Choroid plexus epithelial cell (primary cell): ENCODE results near the gene NR2F1-AS1.
"Not testable (repeated sequence)": the region's sequence is repeated elsewhere in the genome, so short reads cannot be mapped to it uniquely, and the experiment has no call there.

ENCODE experiments used
- DNase-seq: peaks from one replicate; pipeline ENCODE4 v3.0.0-alpha.2; 2010; ENCODE audit warnings: low read depth
- H3K4me3 ChIP-seq: 2 replicates; pipeline ENCODE4 v1.5.1; 2011; ENCODE audit warnings: low read depth, mild to moderate bottlenecking, control low read depth, low read length, moderate library complexity
- CTCF ChIP-seq: conservative IDR thresholded peaks from 2 replicates; pipeline ENCODE4 v1.5.1; 2011; ENCODE audit warnings: low read depth, mild to moderate bottlenecking, control low read depth, inconsistent platforms, low read length, moderate library complexity

Gene NR2F1-AS1

DNA sequence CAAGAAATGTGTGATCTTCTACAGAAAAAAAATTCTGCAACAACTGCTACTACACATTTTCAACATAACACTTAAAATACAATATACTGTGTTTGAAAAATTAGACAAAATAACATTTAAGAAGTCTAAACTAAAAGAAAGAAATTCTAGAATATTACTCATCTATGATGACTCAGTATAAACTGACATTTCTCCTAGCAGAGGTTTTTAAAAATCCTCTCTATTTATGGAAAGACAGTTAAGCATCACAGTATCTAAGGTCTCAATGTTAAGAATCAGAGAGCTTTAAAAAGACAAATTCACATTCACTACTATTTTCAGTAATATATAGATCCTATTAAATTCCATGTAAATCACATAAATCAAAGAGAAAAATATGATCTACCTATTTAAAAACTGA is 61.3 kb downstream of the NR2F1-AS1 start:
- peak; percentile 31 for DNase-seq
- TF ChIP-seq CTCF: no peak

DNA sequence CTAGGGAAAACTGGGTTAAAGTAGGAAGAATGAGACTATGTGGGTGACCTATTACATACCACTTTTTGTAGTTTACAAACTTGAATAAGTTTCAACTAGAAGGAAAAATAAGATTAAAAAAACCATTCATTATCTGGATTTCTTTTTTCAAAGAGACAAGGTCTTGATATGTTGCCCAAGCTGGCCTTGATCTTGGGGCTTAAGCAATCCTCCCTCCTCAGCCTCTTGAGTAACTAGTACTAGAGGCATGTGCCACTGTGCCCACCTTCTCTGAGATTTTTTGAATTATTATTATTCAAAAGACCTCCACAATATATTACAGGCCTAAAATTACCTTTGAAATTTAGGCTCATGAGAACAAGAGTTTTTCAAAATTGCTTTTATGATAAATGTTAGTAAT is 63.2 kb downstream of the NR2F1-AS1 start:
- no peak for DNase-seq
- TF ChIP-seq CTCF: no peak
- no peak overlapping the region for H3K4me3 ChIP-seq

More for the DNA sequence above, 61.3 kb downstream of the NR2F1-AS1 start:
- no peak overlapping the region for H3K4me3 ChIP-seq

DNA sequence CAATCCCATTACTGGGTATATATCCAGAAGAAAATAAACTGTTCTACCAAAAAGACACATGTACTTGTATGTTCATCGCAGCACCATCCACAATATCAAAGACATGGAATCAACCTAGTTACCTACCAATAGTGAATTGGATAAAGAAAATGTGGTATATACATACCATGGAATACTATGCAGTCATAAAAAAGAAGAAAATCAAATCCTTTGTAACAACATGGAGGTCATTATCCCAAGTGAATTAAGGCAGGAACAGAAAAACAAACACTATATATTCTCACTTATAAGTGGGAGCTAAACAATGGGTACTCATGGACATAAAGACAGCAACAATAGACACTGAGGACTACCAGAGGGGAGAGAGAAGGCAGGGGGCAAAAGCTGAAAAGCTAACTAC is 67.7 kb downstream of the NR2F1-AS1 start:
- no peak for TF ChIP-seq CTCF
- DNase-seq: no peak
- H3K4me3 ChIP-seq: no peak overlapping the region

GRCh38 chr5:93512799-93513198 is 68.2 kb downstream of the NR2F1-AS1 start:
- peak; percentile 85 for DNase-seq
- no peak for TF ChIP-seq CTCF
- no peak overlapping the region for H3K4me3 ChIP-seq

DNA sequence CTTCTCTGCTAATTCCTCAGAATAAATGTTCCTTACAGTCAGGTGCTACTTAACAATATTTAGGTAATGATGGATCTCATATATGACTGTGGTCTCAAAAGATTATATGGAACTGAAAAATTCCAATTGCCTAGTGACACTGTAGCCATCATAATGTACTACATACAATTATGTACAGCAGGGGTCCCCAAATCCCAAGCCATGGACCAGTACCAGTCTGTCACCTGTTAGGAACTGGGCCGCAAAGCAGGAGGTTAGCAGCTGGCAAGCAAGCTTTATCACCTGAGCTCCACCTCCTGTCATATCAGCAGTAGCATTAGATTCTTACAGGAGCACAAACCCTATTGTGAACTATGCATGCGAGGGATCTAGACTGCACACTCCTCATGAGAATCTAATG is 69.6 kb downstream of the NR2F1-AS1 start:
- TF ChIP-seq CTCF: no peak
- H3K4me3 ChIP-seq: no peak overlapping the region
- DNase-seq: no peak

DNA sequence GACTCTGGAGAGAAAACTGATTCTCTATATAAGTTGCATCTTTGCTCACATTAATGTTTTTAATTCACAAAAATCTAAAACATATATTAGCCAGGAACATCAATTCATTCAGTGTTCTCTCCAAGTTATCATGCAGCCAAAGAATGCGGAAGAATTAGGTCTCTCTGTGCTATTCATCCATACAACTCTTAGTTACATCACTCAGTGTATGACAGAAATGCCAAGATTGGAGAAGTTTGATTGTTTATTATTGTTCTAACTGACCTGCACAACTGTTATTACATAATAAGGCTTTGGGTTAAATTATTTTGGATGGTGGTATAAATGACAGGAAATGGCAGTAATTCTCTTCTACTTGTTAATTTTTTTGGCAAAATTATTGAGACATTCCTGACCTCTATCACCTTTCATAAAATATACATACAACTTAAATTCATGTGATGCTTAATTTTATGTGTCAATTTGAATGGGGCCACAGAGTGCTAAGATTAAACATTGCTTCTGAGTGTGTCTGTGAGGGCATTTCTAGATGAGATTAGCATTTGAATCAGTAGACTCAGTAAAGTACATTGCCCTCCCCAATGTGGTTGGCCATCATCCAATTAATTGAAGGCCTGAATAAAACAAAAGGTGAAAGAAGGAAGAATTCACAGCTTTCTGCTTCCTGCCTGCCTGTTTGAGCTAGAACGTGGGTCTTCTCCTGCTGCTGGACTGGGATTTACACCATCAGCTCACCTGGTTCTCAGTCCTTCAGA is 70.2 kb downstream of the NR2F1-AS1 start:
- DNase-seq: peak; percentile 44
- H3K4me3 ChIP-seq: no peak overlapping the region
- TF ChIP-seq CTCF: no peak

DNA sequence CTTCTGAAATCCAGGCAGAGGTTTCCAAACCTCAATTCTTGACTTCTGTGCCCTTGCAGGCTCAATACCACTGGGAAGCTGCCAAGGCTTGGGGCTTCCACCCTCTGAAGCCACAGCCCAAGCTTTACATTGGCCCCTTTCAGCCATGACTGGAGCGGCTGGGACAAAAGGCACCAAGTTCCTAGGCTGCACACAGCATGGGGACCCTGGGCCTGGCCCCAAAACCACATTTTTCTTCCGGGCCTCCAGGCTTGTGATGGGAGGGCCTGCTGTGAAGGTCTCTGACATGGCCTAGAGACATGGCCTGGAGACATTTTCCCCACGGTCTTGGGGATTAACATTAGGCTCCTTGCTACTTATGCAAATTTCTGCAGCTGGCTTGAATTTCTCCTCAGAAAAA is 75.5 kb downstream of the NR2F1-AS1 start:
- H3K4me3 ChIP-seq: not testable (repeated sequence)
- DNase-seq: peak; percentile 67
